Ovary (tissue), 9 donors: ENCODE results near the gene SNTB2. TPM values are rescaled to one million over a fixed set of nuclear protein-coding genes. Genes with fewer than 3 reads are reported as not detected.

ENCODE experiments used
- DNase-seq, 5 donors: peaks; one replicate each; pipeline ENCODE4 v3.0.0-alpha.2; 2019 to 2020
- H3K27ac ChIP-seq, 2 donors: fragments of 200-600 bp; one replicate each; pipeline versions ENCODE4 v1.5.1 to v1.8.0; 2019 to 2022
- H3K27me3 ChIP-seq: fragments of 200-600 bp; one replicate; pipeline ENCODE4 v1.8.0; 2022
- H3K36me3 ChIP-seq: fragments of 200-600 bp; sonication (generic); one replicate; pipeline ENCODE4 v1.5.1; 2019
- H3K4me1 ChIP-seq: one replicate; pipeline ENCODE4 v1.8.1; 2013; ENCODE audit warnings: mild to moderate bottlenecking, moderate library complexity; ENCODE audit not compliant: insufficient read depth
- H3K4me3 ChIP-seq: fragments of 200-600 bp; sonication (generic); one replicate; pipeline ENCODE4 v1.5.1; 2017
- H3K9me3 ChIP-seq, 2 donors: fragments of 200-600 bp in 1 of 2; sonication (generic) in 1 of 2; one replicate each; pipeline versions ENCODE4 v1.5.1 to v1.8.1; 2013 to 2019; ENCODE audit warnings: mild to moderate bottlenecking in 1 of 2, moderate library complexity in 1 of 2
- EP300 ChIP-seq: sonication (generic); formaldehyde crosslinking; IDR thresholded peaks from one replicate; pipeline ENCODE4 v1.6.1; 2017; ENCODE audit warnings: antibody characterized with exemption
- POLR2A ChIP-seq: fragments of 450-650 bp; IDR thresholded peaks from one replicate; pipeline ENCODE4 v1.6.1; 2017; ENCODE audit warnings: antibody characterized with exemption, mild to moderate bottlenecking, moderate library complexity
- WGBS, 3 donors: extraction: QIAGEN DNeasy Blood & Tissue Kit in 1 of 3; methylation state at CpG; one replicate each; pipeline versions ENCODE4 v1.1.5 to v1.1.7; 2013 to 2017; 5-methylcytosine and 5-hydroxymethylcytosine counted together
- intact Hi-C, 4 donors: fragments of 100-400 bp; cut with DNase I; formaldehyde crosslinking; loops; one replicate each; pipeline versions ENCODE4 v1.11.0 to v1.15.1; 2022 to 2023
- polyA plus RNA-seq, 2 donors: library from polyadenylated mRNA; stranded (reverse); fragments of 200-250 nt in 1 of 2; fragments of 350-450 nt in 1 of 2; fragmentation: Illumina TruSeq in 1 of 2; extraction: RNeasy Lipid Tissue Mini Kit (QIAGEN cat#74804) in 1 of 2; gene quantifications; one replicate each; pipeline ENCODE4 v1.2.3, GENCODE V29; 2013 to 2014
- total RNA-seq, 7 donors: library from RNA; depleted of rRNA in 2 of 7; stranded (reverse); fragments of >200 nt in 2 of 7; fragmentation: NEBNext Ultra II Directional in 3 of 7; extraction: Animal tissue kit (Norgen Biotek cat#: 25700) in 3 of 7; gene quantifications; one replicate each; pipeline versions ENCODE4 v1.1.0 to v1.2.4, GENCODE V29; 2016 to 2023
- TF ChIP-seq, protein P1 (sequence below), 3 donors: fragments of 450-650 bp in 2 of 3; fragments of 200-600 bp in 1 of 3; IDR thresholded peaks; one replicate each; pipeline versions ENCODE4 v1.5.1 to v1.8.0; 2016 to 2022; ENCODE audit warnings: antibody characterized with exemption in 3 of 3, mild to moderate bottlenecking in 1 of 3
- donor health status: DM: no; HTN: no; CAD: no; lungs with moderate emphysema.
- donor health status: DM: no; HTN: no; CAD: no.
- donor health status: Bipolar disorder and iron deficiency.
- donor health status: DM: yes; HTN: yes; CAD: no.
- donor health status: DM: no; HTN: no; CAD: no.
- donor health status: DM: yes; HTN: yes; CAD: no.

SNTB2 gene
- total and polyA plus RNA-seq, 9 donors = 9.4 to 51.8 (median 36.9) TPM

DNA sequence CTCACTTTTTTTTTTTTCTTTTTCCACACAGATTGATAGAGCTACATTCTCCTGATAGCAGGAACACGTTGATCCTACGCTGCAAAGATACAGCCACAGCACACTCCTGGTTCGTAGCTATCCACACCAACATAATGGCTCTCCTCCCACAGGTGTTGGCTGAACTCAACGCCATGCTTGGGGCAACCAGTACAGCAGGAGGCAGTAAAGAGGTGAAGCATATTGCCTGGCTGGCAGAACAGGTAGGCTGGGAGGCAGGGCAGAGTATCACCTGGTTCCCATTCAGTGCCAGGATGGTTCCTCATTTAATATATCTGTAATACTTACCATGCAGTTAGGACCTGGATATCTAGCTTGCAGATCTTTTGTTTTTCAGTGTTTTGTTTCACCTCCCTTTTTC lies 73.1 kb downstream of the SNTB2 start:
- H3K27ac ChIP-seq = no peak overlapping the region
- no peak for TF ChIP-seq EP300
- no peak for TF ChIP-seq POLR2A
- TF ChIP-seq, protein P1, sequence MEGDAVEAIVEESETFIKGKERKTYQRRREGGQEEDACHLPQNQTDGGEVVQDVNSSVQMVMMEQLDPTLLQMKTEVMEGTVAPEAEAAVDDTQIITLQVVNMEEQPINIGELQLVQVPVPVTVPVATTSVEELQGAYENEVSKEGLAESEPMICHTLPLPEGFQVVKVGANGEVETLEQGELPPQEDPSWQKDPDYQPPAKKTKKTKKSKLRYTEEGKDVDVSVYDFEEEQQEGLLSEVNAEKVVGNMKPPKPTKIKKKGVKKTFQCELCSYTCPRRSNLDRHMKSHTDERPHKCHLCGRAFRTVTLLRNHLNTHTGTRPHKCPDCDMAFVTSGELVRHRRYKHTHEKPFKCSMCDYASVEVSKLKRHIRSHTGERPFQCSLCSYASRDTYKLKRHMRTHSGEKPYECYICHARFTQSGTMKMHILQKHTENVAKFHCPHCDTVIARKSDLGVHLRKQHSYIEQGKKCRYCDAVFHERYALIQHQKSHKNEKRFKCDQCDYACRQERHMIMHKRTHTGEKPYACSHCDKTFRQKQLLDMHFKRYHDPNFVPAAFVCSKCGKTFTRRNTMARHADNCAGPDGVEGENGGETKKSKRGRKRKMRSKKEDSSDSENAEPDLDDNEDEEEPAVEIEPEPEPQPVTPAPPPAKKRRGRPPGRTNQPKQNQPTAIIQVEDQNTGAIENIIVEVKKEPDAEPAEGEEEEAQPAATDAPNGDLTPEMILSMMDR (IDR thresholded peaks at IDR 0.05) = no peak
- no peaks in the 10 kb centered on the region for H3K27me3 ChIP-seq
- H3K4me1 ChIP-seq = peaks cover 3% of the 10 kb centered on the region
- intact Hi-C loops = no loop called here
- no peaks in the 10 kb centered on the region for H3K36me3 ChIP-seq
- DNase-seq = no peak
- no peak overlapping the region for H3K4me3 ChIP-seq
- H3K9me3 ChIP-seq = no peaks in the 10 kb centered on the region
- WGBS, 3 donors = 83 to 90% (median 87%) methylated on average over 4 of the region's 4 CpGs

GRCh38 chr16:69260506-69260905 lies 73.5 kb downstream of the SNTB2 start:
- WGBS, 3 donors = 93 to 97% (median 96%) methylated on average over 3 of the region's 3 CpGs
- no peaks in the 10 kb centered on the region for H3K27me3 ChIP-seq

GRCh38 chr16:69266334-69267063 lies 79.5 kb downstream of the SNTB2 start:
- no peaks in the 10 kb centered on the region for H3K27me3 ChIP-seq
- H3K27ac ChIP-seq = no peak overlapping the region
- WGBS, 3 donors = 59 to 74% (median 60%) methylated on average over 4 of the region's 4 CpGs
- intact Hi-C loops = no loop called here
- H3K9me3 ChIP-seq = no peaks in the 10 kb centered on the region
- DNase-seq = no peak
- H3K4me3 ChIP-seq = no peak overlapping the region
- no peak for TF ChIP-seq EP300
- TF ChIP-seq, protein P1 (IDR thresholded peaks at IDR 0.05) = no peak
- TF ChIP-seq POLR2A = no peak
- H3K4me1 ChIP-seq = no peaks in the 10 kb centered on the region
- no peaks in the 10 kb centered on the region for H3K36me3 ChIP-seq

More at GRCh38 chr16:69260506-69260905, 73.5 kb downstream of the SNTB2 start:
- intact Hi-C loops = no loop called here
- Histone ChIP-seq H3K36me3 (no peaks in the 10 kb centered on the region), H3K9me3 (no peaks in the 10 kb centered on the region), H3K27ac (no peak overlapping the region), H3K4me3 (no peak overlapping the region), H3K4me1 (peaks cover 1% of the 10 kb centered on the region)
- no peak for DNase-seq
- TF ChIP-seq EP300 (no peak), POLR2A (no peak)
- TF ChIP-seq, protein P1 (IDR thresholded peaks at IDR 0.05) = no peak

DNA sequence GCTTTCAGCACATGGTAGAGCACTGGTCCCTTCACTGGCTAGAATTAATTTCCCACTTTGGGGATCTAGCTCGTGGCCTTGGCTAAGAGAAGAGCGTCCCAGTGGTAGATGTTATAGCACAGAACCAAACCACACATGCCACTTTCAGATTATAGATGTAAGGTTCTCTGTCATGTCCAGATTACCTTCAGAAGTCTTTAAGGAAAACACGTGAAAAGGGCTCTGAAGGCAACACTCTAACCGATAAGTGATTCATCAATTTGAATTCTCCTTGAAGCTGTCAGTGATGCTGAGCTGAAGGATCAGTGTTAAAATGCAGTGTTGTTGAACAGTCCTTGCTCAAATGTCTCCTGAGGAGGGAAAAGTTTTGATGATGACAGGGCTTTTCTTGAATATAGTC lies 80.7 kb downstream of the SNTB2 start:
- DNase-seq = no peak
- TF ChIP-seq EP300 = no peak
- TF ChIP-seq, protein P1 (IDR thresholded peaks at IDR 0.05) = no peak
- no peak for TF ChIP-seq POLR2A
- WGBS, 3 donors = 46 to 69% (median 50%) methylated on average over 4 of the region's 4 CpGs
- Histone ChIP-seq H3K9me3 (no peaks in the 10 kb centered on the region), H3K27ac (no peak overlapping the region), H3K4me1 (no peaks in the 10 kb centered on the region), H3K4me3 (no peak overlapping the region), H3K36me3 (no peaks in the 10 kb centered on the region), H3K27me3 (no peaks in the 10 kb centered on the region)
- intact Hi-C loops = no loop called here
